Stimulated activated CD8-positive, alpha-beta memory T cell treated with anti-CD3 and anti-CD28 coated beads, Interleukin-4, amount 100 ng/mL, for 48 hours (primary cell): ENCODE results near the gene TLCD3B.

Source experiments
- DNase-seq: peaks from one replicate; pipeline ENCODE4 v3.0.0-alpha.2; 2020

The TLCD3B gene, protein sequence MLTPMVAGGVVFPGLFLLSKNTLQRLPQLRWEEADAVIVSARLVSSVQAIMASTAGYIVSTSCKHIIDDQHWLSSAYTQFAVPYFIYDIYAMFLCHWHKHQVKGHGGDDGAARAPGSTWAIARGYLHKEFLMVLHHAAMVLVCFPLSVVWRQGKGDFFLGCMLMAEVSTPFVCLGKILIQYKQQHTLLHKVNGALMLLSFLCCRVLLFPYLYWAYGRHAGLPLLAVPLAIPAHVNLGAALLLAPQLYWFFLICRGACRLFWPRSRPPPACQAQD

DNA sequence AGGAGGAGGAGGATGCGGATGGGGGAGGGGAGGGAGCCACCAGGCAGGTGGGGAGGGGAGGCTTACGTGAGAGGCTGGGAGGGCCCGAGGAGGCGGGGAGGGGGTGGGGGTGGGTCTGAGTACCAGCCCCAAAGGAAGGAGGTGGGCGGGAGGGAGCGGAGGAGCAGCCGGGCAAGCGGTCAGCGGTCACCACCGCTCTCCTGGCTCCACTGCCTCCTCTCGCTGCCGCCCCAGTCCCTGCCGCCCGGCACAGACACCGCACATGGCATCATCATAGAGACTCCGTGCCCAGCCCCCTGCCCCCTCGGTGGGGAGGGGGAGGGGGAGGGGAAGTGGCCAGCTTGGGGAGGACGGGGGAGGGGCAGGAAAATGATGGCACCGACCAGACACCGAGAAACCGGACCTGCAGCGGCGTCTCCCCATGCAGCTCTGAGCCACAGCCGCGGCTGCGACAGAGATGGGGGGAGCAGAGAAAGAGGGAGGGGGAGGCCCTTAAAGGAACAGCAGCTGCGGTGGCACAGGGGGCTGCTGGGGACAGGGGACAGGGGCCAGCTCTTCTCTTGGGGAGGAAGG is at the start of gene TLCD3B:
Gene TLCD3B (minus strand): TSS at position 431 of the 573 bp plus-strand sequence. CDS start 744 bp downstream, outside the sequence.
- no peak for DNase-seq

DNA sequence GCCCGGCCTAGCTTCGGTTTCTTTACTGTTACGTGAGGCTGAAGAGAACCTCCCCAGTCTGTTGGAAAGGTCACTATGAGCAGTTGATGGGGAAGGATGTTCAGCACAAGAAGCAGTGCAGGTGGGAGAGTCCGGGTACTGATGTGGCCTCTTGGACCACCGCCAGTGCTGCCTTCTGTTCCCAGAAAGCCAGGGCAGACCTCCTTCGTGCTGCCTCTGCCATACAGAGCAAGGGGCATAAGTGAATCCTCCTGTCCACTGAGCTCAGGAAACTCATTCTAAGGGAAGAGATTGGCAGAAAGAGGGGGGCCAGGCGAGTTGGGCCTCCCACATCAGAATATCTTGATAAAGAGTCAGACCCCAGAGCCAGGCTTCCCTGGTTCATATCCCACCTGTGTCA is 48.4 kb upstream of the TLCD3B start:
- DNase-seq = no peak

DNA sequence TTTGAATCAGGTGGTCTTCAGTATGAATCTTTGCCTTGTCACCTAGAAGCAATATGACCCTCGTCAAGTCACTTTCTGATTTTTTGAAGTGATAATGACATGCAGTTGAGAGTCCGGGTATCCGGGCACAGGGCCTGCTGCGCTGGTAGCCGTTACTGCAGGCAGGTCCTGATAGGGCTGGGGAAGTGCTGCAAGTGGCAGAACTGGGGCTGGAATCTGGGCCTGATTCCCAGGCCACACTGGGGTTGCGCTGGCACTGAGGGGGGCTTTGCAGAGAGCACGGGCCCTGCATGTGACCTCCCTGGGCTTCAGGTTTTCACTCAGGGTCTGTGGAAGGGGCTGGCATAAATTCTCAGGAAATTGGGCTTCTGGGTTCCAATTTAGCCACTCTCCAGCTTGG is 47.7 kb upstream of the TLCD3B start:
- no peak for DNase-seq

DNA sequence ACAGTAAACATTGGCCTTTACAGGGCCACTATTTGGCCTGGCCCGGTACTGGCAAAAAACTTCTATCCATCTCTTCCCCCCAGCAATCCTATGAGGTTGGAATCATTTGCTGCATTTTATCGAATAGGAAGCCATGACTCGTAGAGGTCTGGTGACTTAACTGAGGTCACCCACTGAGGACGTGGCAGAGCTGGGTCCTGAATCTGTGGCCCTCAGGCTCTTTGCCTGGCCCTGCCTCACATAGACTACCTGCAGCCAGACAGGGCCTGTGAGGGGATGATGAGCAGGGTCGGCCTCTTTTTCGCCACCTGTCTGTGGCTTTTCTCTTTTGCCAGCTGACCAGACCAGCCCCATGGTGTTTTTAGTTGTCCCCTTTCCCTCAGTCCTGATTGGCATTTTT is 46.6 kb upstream of the TLCD3B start:
- DNase-seq = no peak

DNA sequence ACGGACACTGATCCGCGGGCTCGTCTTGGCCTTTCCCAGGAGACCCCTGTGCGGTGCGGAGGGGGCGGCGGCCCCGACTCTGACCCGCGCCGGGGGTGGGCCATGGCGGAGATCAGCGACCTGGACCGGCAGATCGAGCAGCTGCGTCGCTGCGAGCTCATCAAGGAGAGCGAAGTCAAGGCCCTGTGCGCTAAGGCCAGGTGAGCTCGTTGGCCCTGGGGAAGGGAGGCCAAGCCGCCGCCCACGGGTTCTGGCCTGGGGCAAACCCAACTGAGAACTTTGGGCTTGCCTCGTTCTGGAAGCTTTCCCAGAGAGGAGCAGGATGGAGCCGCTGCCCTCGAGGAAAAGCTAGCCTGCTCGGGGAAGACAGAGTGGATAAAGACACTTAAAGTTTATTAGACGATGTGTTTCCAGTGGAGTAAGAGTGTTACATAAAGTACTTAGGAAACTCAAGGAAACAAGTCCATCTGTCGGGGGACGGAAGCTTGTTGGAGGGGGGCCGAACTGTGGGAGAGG is 45.3 kb upstream of the TLCD3B start:
- no peak for DNase-seq

DNA sequence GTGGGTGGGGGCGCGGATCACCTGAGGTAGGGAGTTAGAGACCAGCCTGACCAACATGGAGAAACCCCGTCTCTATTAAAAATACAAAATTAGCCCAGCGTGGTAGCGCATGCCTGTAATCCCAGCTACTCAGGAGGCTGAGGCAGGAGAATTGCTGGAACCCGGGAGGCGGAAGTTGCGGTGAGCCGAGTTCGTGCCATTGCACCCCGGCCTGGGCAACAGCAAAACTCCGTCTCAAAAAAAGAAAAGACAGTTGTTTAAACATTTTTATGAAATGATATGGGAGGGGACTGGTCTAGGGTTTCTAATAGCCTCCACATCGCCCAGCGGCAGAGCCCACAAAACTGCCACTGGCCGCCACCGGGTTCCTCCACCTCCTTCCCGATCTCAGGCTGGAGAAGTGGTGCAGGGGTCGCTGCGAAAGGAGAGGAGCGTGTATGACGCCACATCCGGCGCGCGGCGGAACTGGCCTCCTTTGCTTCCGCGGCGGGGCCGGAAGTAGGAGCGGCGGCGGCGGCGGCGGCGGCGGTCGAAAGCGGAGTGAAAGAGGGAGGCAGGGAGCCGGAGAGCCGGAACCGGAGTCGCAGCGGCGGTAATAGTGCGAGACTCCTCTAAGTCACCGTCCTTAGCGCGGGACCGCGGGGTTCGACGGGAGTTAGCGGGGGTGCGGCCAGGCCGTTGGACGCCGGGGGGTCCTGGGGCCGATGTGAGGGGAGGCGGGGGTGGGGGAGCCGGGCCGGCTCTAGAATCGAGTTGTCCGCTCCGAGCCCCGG is 44.6 kb upstream of the TLCD3B start, which contains the start of gene PPP4C:
Gene PPP4C (plus strand): TSS at position 492 of the 773 bp plus-strand sequence. CDS start 384 bp downstream, outside the sequence.
- DNase-seq = peak; percentile 95

DNA sequence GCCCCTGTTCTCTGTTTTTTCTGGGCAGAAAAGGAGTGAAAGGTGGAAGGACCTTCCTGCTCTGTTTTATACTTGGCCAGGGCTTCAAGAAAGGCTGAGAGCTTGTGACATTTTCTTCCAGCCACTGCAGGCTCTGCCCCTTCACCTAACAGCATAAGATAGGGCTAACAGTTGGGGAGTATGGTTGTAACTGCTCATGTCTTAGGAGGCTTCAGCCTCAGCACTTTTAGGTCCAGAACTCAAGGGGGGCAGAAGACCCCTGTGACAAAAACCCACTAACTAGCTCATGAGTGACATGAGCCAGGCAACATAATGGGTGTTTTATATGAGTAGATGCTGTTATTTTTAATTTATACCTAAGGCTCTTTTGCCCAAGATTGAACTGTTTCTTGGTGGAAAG is 39.4 kb upstream of the TLCD3B start:
- no peak for DNase-seq

DNA sequence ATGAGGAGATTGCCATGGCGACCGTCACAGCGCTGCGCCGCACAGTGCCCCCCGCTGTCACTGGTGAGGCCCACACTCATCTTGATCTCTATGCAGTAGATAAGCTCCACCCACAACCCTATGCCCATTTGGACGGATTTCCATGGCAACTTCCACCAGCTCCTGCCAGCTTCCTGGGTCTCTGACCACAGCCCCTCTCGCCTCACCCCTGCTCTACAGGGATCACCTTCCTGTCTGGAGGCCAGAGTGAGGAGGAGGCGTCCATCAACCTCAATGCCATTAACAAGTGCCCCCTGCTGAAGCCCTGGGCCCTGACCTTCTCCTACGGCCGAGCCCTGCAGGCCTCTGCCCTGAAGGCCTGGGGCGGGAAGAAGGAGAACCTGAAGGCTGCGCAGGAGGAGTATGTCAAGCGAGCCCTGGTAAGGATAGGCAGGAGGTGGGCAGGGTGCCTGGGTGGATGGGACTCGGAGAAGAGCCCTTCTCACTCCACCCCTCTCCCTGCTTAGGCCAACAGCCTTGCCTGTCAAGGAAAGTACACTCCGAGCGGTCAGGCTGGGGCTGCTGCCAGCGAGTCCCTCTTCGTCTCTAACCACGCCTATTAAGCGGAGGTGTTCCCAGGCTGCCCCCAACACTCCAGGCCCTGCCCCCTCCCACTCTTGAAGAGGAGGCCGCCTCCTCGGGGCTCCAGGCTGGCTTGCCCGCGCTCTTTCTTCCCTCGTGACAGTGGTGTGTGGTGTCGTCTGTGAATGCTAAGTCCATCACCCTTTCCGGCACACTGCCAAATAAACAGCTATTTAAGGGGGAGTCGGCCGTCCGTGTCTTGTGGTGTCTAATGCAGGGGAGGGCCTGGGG is 38.8 kb upstream of the TLCD3B start:
- DNase-seq = no peak

DNA sequence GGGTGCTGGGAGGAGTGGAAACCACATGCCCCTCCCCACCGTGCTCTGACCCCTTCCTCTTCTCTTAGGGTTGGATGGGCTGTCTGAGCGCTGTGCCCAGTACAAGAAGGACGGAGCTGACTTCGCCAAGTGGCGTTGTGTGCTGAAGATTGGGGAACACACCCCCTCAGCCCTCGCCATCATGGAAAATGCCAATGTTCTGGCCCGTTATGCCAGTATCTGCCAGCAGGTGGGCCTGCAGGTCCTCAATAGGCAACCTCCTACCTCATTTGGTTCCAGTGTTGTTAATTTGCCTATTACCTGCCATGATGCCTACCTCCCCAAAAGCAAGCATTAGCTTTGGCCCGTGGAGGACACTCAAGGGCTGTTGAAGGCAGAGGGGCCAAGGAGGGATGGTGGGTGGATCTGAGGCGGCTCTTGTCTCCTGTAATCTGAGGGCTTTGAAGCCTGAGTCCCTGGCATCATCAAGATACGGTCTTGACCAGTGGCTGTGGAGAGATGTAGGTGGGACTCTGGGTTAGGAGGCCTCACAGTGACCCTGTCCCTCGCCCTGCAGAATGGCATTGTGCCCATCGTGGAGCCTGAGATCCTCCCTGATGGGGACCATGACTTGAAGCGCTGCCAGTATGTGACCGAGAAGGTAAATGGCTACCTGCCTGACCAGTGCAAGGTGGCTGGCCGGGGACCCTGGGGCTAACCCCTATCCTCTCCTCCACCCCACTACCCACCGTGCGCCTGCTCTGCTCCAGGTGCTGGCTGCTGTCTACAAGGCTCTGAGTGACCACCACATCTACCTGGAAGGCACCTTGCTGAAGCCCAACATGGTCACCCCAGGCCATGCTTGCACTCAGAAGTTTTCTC is 37.9 kb upstream of the TLCD3B start:
- peak; percentile 65 for DNase-seq

DNA sequence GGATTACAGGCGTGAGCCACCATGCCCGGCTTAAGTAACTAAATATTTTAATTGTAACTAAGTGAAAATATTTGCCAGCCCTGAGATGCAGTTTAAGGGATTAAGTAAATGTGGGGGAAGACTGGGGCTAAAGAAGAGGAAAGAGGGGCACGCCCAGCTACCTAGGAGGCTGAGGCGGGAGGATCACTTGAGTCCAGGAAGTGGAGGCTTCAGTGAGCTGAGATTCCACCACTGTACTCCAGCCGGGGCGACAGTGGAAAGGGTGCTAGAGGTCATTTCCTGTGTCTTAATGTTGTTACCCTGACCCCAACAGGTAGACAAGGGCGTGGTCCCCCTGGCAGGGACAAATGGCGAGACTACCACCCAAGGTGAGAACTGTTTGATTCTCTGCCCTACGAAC is 37.3 kb upstream of the TLCD3B start:
- DNase-seq = no peak

DNA sequence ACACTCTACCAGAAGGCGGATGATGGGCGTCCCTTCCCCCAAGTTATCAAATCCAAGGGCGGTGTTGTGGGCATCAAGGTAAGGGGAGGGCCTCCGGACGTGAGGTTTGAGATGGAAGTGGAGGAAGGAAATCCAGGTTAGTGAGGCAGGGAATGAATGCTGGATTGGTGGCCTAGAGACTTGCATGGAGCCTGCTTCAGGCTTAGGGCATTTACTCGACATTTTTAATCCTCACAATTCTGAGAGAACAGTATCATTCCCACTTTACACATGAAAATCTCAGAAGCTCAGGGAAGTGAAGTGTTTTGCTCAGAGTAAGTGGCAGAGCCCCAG is 36.5 kb upstream of the TLCD3B start:
- DNase-seq = no peak

DNA sequence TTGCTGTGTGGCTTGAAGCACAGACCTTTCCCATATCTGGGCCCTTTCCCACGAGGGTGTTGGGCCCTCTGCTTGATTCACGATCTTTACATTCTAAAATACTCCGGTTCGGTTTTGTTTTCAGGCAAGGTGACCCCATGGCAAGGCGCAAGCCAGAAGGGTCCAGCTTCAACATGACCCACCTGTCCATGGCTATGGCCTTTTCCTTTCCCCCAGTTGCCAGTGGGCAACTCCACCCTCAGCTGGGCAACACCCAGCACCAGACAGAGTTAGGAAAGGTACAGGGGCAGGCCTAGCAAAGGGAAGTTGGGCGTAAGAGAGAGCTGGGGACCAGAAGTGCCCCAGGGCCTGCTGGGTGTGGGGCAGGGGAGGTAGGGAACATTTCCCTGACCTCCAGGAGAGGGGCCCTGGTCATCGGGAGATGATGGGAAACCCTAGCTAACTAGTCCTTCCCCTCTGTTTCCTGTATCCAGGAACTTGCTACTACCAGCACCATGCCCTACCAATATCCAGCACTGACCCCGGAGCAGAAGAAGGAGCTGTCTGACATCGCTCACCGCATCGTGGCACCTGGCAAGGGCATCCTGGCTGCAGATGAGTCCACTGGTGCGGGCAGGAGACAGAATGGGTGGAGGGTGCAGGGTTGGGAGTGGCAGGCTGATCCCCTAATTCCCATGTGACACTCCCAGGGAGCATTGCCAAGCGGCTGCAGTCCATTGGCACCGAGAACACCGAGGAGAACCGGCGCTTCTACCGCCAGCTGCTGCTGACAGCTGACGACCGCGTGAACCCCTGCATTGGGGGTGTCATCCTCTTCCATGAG is 35.9 kb upstream of the TLCD3B start:
- no peak for DNase-seq

DNA sequence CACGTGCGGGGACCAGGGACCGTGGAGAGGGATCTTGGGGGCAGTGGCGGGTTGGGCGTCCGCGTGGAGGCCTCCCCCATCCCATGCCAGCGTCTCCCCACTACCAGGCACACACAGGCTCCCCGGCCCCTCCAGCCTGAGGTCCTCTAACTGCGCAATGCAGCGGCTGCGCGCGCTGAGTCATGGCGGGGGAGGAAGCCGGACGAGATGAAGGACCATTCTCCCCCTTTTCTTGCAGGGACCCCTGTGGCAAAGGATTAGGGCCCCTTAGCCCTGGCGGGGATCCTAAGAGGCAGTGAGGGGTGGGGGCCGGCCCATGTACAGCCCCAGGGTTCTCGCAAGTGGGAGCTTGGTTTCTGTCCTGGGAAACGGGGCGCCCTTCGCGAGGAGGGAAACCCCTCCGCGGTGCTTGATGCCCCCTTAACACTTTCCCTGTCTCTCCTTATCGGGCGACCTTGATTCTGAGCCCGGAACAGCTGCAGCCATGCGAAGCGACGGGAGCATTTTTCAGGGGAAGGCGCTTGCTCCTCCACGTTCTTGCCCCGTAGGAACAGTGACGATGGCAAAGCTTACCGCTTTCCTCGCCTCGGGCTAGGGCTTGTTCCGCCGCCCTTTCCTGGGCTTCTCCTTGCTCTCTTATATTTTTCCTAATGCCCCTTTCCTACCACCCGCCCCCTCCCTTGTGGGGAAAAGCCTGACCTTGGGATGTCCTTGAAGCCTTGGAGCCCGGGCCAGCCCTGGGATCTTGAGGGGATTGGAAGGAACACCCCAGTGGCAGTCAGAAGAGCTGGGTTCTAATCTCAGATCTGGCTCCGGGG is 35.1 kb upstream of the TLCD3B start:
- peak; percentile 69 for DNase-seq

DNA sequence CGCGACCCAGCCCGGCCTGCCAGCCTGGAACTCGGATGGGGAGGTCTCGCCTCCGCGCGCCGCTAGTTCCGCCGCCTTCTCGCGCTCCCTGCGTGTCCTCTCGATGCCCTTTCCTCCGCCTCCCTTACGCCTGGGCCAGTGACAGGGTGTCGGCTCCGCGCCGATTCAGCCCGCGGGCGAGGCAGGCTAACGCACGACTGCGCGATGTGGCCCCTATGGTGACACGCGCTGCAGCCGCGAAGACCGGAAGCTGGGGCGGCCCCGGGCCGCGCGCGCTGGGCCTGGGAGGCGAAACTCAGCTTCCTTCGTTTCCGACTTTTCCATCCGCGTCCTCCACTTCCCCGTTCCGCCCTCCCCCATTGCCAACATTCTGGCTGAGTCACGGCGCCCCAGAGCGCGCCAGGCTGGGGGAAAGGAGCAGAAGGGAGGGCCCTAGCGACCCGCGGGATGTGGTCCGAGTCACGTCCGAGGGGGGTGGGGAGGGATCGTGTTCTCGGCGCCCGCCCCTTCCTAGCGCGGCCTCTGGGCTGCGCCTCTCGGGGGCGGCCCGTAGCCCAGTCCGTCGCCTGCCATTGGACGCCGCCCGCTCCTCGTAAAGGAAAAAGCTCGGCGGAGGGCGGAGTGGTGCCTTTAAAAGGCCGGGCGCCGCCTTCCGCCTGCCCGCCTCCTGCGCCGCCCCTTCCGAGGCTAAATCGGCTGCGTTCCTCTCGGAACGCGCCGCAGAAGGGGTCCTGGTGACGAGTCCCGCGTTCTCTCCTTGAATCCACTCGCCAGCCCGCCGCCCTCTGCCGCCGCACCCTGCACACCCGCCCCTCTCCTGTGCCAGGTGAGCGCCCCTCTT is 34.3 kb upstream of the TLCD3B start, which contains the start of gene ALDOA:
Gene ALDOA (plus strand): TSS at position 659 of the 841 bp plus-strand sequence. CDS start 1,138 bp downstream, outside the sequence.
- DNase-seq = peak; percentile 98

DNA sequence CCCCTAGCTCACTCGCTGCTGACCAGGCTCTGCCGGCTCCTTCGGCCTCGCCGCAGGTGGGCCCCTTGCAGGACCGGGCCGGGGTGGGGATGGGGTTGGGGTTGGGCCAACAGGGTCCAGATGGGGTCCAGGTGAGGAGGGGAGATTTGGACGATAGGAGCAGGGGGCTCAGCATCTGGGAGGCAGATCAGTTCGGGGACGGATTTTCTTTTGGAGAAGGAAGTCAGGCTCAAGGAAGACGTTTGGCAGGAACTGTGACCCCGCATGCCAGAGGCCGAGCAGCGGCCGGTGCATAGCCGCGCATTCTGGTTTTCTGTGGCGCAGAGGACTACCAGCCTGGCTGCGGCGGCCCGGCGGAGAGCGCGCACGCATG is 33.6 kb upstream of the TLCD3B start:
- DNase-seq = no peak

DNA sequence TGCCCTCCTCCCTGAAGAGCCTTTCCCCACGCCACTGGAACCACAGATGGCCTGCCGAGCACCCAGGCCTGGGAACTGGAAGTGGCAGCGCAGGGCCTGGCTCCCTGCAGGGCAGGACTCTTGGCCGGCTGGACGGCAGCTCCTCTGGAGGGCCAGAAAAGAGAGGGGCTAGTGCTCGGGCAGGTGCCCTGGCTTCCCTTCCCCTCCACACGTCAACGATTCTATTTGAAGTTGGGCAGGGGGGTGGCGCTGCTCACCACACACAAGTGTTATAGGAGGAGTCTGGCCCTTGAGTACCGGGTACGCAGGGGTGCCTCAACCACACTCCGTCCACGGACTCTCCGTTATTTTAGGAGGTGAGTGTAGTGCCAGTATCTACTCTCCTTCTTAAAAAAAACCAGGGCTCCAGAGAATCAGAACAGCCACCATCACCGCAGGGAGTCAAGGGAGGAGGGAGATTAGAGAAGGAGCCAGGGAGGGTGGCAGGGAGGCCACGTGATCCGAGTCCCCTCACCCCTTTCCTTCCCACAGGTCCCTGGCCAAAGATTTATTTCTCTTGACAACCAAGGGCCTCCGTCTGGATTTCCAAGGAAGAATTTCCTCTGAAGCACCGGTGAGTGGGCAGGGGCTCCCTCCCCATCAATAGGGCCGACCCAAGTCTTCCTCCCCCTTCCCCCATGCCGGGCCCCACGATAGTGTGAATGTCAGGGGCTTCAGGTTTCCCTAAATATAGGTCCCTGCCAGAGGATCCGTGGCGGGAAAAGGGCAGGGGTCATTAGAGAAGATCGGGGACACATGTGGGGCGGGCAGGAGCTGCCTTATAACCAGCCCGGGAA is 33.0 kb upstream of the TLCD3B start:
- DNase-seq = peak; percentile 82

DNA sequence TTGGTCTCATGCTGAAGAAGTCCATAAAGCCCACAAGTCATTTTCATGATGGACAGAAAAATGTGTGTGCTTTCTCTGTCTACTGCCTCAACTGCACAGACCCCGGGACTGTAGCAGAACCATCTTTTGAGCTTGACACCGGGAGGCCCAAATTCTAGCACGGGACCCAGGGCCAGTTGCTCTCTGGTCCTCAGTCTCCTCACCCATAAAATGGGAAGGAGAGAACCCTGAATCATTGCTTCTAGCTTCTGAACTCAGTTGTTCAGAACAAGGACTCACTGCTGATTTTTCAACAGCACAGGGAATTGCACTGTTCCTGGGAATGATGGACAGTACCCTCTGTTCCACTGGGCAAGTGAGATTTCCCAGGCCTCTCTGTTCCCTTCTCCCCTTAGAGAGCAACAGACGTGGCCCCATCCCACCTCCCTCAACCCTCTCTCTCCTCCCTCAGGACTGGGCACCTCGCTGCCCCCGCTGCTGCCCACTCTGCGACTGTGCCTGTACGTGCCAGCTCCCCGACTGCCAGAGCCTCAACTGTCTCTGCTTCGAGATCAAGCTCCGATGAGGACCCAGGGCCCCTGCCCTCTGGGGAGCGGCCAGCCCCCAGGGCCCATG is 32.3 kb upstream of the TLCD3B start:
- no peak for DNase-seq
